Measurements from ENCODE around the gene KRTAP9-8. TPM values are rescaled to one million over a fixed set of nuclear protein-coding genes. Genes with fewer than 3 reads are reported as not detected.

KRTAP9-8 gene
- total RNA-seq, 1 experiment from 2014 or later, result not detected

- TF ChIP-seq CBX3 (IDR thresholded peaks at IDR 0.05; ENCODE audit: low read depth), result no peak
- peak; percentile 73; the same call in 1 of the 2 replicates for TF ChIP-seq FOSL1 (IDR thresholded peaks at IDR 0.05; ENCODE audit: low read depth)
Measured at GRCh38 chr17:41211845-41212466, 25.8 kb upstream of the KRTAP9-8 start (continued).

DNA sequence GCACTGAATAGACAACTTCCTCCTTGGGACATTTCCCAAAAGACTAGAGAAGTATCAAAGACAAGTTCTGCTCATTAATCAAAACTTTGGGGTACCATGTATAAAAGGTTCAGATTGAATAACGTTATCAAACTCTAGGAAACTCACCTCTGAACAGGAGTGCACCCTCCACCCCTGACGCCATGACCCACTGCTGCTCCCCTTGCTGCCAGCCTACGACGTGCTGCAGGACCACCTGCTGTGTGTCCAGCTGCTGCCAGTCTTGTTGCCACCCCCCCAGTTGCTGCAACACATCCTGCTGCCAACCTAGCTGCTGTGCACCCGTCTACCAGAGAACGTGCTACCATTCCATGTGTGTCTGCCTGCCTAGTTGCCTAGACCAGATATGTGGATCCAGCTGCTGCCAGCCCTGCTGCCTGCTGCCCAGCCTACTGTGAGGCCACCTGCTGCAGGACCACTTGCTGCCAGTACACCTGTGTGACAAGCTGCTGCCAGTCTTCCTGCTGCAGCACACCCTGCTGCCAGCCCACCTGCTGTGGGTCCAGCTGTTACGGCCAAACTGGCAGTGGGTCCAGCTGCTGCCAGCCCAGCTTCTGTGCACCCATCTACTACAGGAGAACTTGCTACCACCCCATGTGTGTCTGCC is 25.2 kb upstream of the KRTAP9-8 start:
- Histone ChIP-seq H3K9me2 (ENCODE audit: insufficient read depth) (no peaks in the 10 kb centered on the region), H3K4me1 (ENCODE audit: control insufficient read depth in 1 of 2, insufficient read depth in 2 of 2, low read length in 2 of 2) (peaks cover 6 to 15% of the 10 kb centered on the region in 2 experiments), H3K36me3 (ENCODE audit: control insufficient read depth in 1 of 2, insufficient read depth in 2 of 2, low read length in 2 of 2) (no peaks in the 10 kb centered on the region), H3K27me3 (ENCODE audit: insufficient read depth, low read length) (no peaks in the 10 kb centered on the region), H3K4me3 (replicated peaks in 1 of 2; ENCODE audit: low read depth in 1 of 2, low read length in 2 of 2) (no peak overlapping the region), H3K9ac (ENCODE audit: low read length) (no peak overlapping the region), H3K27ac (ENCODE audit: low read depth, low read length) (peak overlapping the region; percentile 15; the same call in 1 of the 2 replicates), H3K79me2 (ENCODE audit: insufficient read depth, low read length) (no peaks in the 10 kb centered on the region), H3K9me3 (ENCODE audit: control insufficient read depth in 1 of 2, insufficient read depth in 1 of 2, low read depth in 1 of 2, low read length in 2 of 2) (no peaks in the 10 kb centered on the region), H2AFZ (ENCODE audit: low read depth, low read length, poor library complexity, severe bottlenecking) (peak overlapping the region; percentile 75), H3K4me2 (ENCODE audit: low read length) (peak overlapping the region; percentile 44), H4K20me1 (ENCODE audit: insufficient read depth) (no peaks in the 10 kb centered on the region)
- TF ChIP-seq POLR2A (IDR thresholded peaks at IDR 0.05; ENCODE audit: borderline replicate concordance, extremely low read depth, insufficient read depth, insufficient read length) (no peak), JUND (IDR thresholded peaks at IDR 0.05) (no peak)
- BruUV-seq (replicated peaks), result no TSS peak
- intact Hi-C loops (cut with micrococcal nuclease), result no loop called here
- ATAC-seq (0 out of 2 replicates have a peak, but pooled peaks have one; percentile 34), DNase-seq (ENCODE audit: low read depth, low spot score) (no peak)
- POLR2A ChIA-PET, result no interaction called here
- RAD21 ChIA-PET (ENCODE audit: low non-redundant PET in 1 of 2, low total read pairs in 2 of 2, uncharacterized antibody in 2 of 2, unreplicated experiment in 2 of 2), result interaction anchor here in 1 of 2 experiments (0.7 kb wide), 1 partner anchor 317 kb away, joined by 3 read pairs; no protein-coding TSS in a partner anchor
- CTCF ChIA-PET, result no interaction called here

DNA sequence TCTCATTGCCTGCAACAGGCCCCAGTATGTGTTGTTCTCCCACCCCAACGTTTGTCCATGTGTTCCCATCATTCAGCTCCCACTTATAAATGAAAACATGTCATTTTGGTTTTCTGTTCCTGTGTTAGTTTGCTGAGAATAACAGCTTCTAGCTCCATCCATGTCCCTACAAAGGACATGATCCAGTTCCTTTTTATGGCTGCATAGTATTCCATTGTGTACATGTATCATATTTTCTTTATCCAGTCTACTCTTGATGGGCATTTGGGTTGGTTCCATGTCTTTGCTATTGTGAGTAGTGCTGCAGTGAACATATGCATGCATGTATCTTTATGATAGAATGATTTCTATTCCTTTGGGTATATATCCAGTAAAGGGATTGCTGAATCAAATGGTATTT is 22.1 kb upstream of the KRTAP9-8 start:
- no peak overlapping the region for H2AFZ ChIP-seq (ENCODE audit: low read depth, low read length, poor library complexity, severe bottlenecking)
- H3K27me3 ChIP-seq (ENCODE audit: insufficient read depth, low read length), result no peaks in the 10 kb centered on the region
- H3K27ac ChIP-seq (ENCODE audit: low read depth, low read length), result no peak overlapping the region
- H3K79me2 ChIP-seq (ENCODE audit: insufficient read depth, low read length), result no peaks in the 10 kb centered on the region
- no peaks in the 10 kb centered on the region for H3K36me3 ChIP-seq (ENCODE audit: control insufficient read depth in 1 of 2, insufficient read depth in 2 of 2, low read length in 2 of 2)
- DNase-seq (ENCODE audit: low read depth, low spot score) (no peak), ATAC-seq (no peak)
- H3K9me3 ChIP-seq (ENCODE audit: control insufficient read depth in 1 of 2, insufficient read depth in 1 of 2, low read depth in 1 of 2, low read length in 2 of 2), result no peaks in the 10 kb centered on the region
- ChIA-PET RAD21 (ENCODE audit: low non-redundant PET in 1 of 2, low total read pairs in 2 of 2, uncharacterized antibody in 2 of 2, unreplicated experiment in 2 of 2) (no interaction called here), POLR2A (no interaction called here), CTCF (no interaction called here)
- H3K9me2 ChIP-seq (ENCODE audit: insufficient read depth), result no peaks in the 10 kb centered on the region
- intact Hi-C loops (cut with micrococcal nuclease), result no loop called here
- H3K4me3 ChIP-seq (replicated peaks in 1 of 2; ENCODE audit: low read depth in 1 of 2, low read length in 2 of 2), result no peak overlapping the region
- no peak overlapping the region for H3K9ac ChIP-seq (ENCODE audit: low read length)
- peaks cover 6 to 19% of the 10 kb centered on the region in 2 experiments for H3K4me1 ChIP-seq (ENCODE audit: control insufficient read depth in 1 of 2, insufficient read depth in 2 of 2, low read length in 2 of 2)
- no peaks in the 10 kb centered on the region for H4K20me1 ChIP-seq (ENCODE audit: insufficient read depth)
- H3K4me2 ChIP-seq (ENCODE audit: low read length), result no peak overlapping the region
- BruUV-seq (replicated peaks), result no TSS peak
- no peak for TF ChIP-seq POLR2AphosphoS5 (IDR thresholded peaks at IDR 0.05; ENCODE audit: low read depth, low read length)
- no peak for TF ChIP-seq REST (IDR thresholded peaks at IDR 0.05; ENCODE audit: low read depth)
- TF ChIP-seq, protein P1, sequence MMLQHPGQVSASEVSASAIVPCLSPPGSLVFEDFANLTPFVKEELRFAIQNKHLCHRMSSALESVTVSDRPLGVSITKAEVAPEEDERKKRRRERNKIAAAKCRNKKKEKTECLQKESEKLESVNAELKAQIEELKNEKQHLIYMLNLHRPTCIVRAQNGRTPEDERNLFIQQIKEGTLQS (IDR thresholded peaks at IDR 0.05), result no peak
- TF ChIP-seq SIN3A (IDR thresholded peaks at IDR 0.05; ENCODE audit: low read depth), result no peak
- no peak for TF ChIP-seq RAD21 (IDR thresholded peaks at IDR 0.05; ENCODE audit: low read depth)
- TF ChIP-seq EGR1 (IDR thresholded peaks at IDR 0.05; ENCODE audit: low read depth), result no peak
- no peak for TF ChIP-seq CEBPB (IDR thresholded peaks at IDR 0.05; ENCODE audit: low read depth)
- TF ChIP-seq SP1 (IDR thresholded peaks at IDR 0.05; ENCODE audit: low read depth), result no peak
- no peak for TF ChIP-seq YY1 (IDR thresholded peaks at IDR 0.05; ENCODE audit: extremely low read depth, insufficient replicate concordance, low read depth, low read length)
- TF ChIP-seq ZNF274 (IDR thresholded peaks at IDR 0.05; ENCODE audit: low read depth, low read length), result no peak
- TF ChIP-seq MAX (IDR thresholded peaks at IDR 0.05), result no peak
- TF ChIP-seq POLR2A (IDR thresholded peaks at IDR 0.05; ENCODE audit: borderline replicate concordance, extremely low read depth, insufficient read depth, insufficient read length), result no peak

Data from HCT116 (cell line).